GM23338 (cell line): ENCODE data around the gene SARS1. TPM values are rescaled to one million over a fixed set of nuclear protein-coding genes. Genes with fewer than 3 reads are reported as not detected.

Source experiments
- ATAC-seq: fragments of 200-7000 bp; cut with Tn5 transposase; 3 replicates; pipeline ENCODE4 v1.9.1; 2020
- DNase-seq: peaks from one replicate; pipeline ENCODE4 v3.0.0-alpha.2; 2015; ENCODE audit warnings: low spot score
- H2AFZ ChIP-seq: fragments of 200-600 bp; sonication (generic); 2 replicates; pipeline ENCODE4 v1.8.0; 2016; ENCODE audit warnings: antibody characterized with exemption, mild to moderate bottlenecking, moderate library complexity
- H3F3A ChIP-seq: fragments of 200-600 bp; sonication (generic); replicated peaks from 2 replicates; pipeline ENCODE4 v1.8.0; 2017; ENCODE audit warnings: antibody characterized with exemption, mixed run types, low read depth
- H3K27ac ChIP-seq: fragments of 200-600 bp; sonication (generic); 2 replicates; pipeline ENCODE4 v1.6.1; 2016; ENCODE audit warnings: low read depth
- H3K27me3 ChIP-seq: fragments of 200-600 bp; sonication (generic); 2 replicates; pipeline ENCODE4 v1.8.0; 2016; ENCODE audit warnings: mild to moderate bottlenecking, mixed run types, moderate library complexity; ENCODE audit not compliant: insufficient read depth
- H3K36me3 ChIP-seq: fragments of 200-600 bp; sonication (generic); 2 replicates; pipeline ENCODE4 v1.8.0; 2016; ENCODE audit warnings: mild to moderate bottlenecking; ENCODE audit not compliant: insufficient read depth
- H3K4me1 ChIP-seq: fragments of 200-600 bp; sonication (generic); 2 replicates; pipeline ENCODE4 v1.8.0; 2016; ENCODE audit warnings: mild to moderate bottlenecking, moderate library complexity; ENCODE audit not compliant: insufficient read depth
- H3K4me2 ChIP-seq: fragments of 200-600 bp; sonication (generic); 2 replicates; pipeline ENCODE4 v1.7.1; 2017; ENCODE audit warnings: mixed run types
- H3K4me3 ChIP-seq: fragments of 200-600 bp; sonication (generic); 2 replicates; pipeline ENCODE4 v1.6.1; 2016; ENCODE audit warnings: mixed run types
- H3K79me2 ChIP-seq: fragments of 200-600 bp; sonication (generic); replicated peaks from 2 replicates; pipeline ENCODE4 v1.8.0; 2017; ENCODE audit warnings: mild to moderate bottlenecking; ENCODE audit not compliant: insufficient read depth
- H3K9me2 ChIP-seq: fragments of 200-600 bp; sonication (generic); 2 replicates; pipeline ENCODE4 v1.8.0; 2017; ENCODE audit not compliant: insufficient read depth
- H4K20me1 ChIP-seq: fragments of 200-600 bp; sonication (generic); replicated peaks from 2 replicates; pipeline ENCODE4 v1.8.0; 2017; ENCODE audit warnings: mild to moderate bottlenecking; ENCODE audit not compliant: insufficient read depth
- H3K27ac Mint-ChIP-seq: 2 replicates; pipeline ENCODE4 v1.8.0; 2020; ENCODE audit warnings: inconsistent platforms, mild to moderate bottlenecking, moderate library complexity, mixed read lengths
- H3K27me3 Mint-ChIP-seq: 3 replicates; pipeline ENCODE4 v1.8.0; 2022; ENCODE audit warnings: low read depth, mild to moderate bottlenecking, moderate library complexity, mixed read lengths, inconsistent platforms; ENCODE audit not compliant: insufficient read depth, poor library complexity
- H3K36me3 Mint-ChIP-seq: 3 replicates; pipeline ENCODE4 v1.8.0; 2021; ENCODE audit warnings: low read depth, mild to moderate bottlenecking, inconsistent platforms, moderate library complexity, mixed read lengths
- H3K4me1 Mint-ChIP-seq: 3 replicates; pipeline ENCODE4 v1.8.0; 2020; ENCODE audit warnings: mild to moderate bottlenecking, inconsistent platforms, mixed read lengths
- H3K4me3 Mint-ChIP-seq: 3 replicates; pipeline ENCODE4 v1.8.0; 2021; ENCODE audit warnings: moderate library complexity, mild to moderate bottlenecking, inconsistent platforms, mixed read lengths
- H3K9me3 Mint-ChIP-seq: 3 replicates; pipeline ENCODE4 v1.8.0; 2020; ENCODE audit warnings: moderate library complexity, mild to moderate bottlenecking, inconsistent platforms, mixed read lengths
- CREB1 ChIP-seq: fragments of 250-450 bp; sonication (Bioruptor Pico); IDR thresholded peaks from 2 replicates; pipeline ENCODE4 v1.5.0; 2020; ENCODE audit warnings: low read depth, mild to moderate bottlenecking, moderate library complexity
- EZH2 ChIP-seq: fragments of 200-600 bp; sonication (generic); IDR thresholded peaks from one replicate; pipeline ENCODE4 v1.8.0; 2017; ENCODE audit warnings: antibody characterized with exemption, mild to moderate bottlenecking, low read depth; ENCODE audit not compliant: unreplicated experiment
- EZH2phosphoT487 ChIP-seq: fragments of 200-600 bp; sonication (generic); IDR thresholded peaks from one replicate; pipeline ENCODE4 v1.8.1; 2018; ENCODE audit warnings: antibody characterized with exemption; ENCODE audit not compliant: unreplicated experiment
- JUNB ChIP-seq: IDR thresholded peaks from one replicate; pipeline ENCODE4 v1.6.1; 2016; ENCODE audit warnings: antibody characterized with exemption; ENCODE audit not compliant: unreplicated experiment
- NANOG ChIP-seq: IDR thresholded peaks from 2 replicates; pipeline ENCODE4 v1.6.1; 2016; ENCODE audit warnings: antibody characterized with exemption, borderline replicate concordance
- POLR2AphosphoS5 ChIP-seq: IDR thresholded peaks from 2 replicates; pipeline ENCODE4 v1.6.1; 2016; ENCODE audit warnings: antibody characterized with exemption, low read depth
- STAT1 ChIP-seq: IDR thresholded peaks from one replicate; pipeline ENCODE4 v1.6.1; 2016; ENCODE audit warnings: antibody characterized with exemption; ENCODE audit not compliant: unreplicated experiment
- ZNF114 ChIP-seq: fragments of 250-450 bp; sonication (Bioruptor Pico); IDR thresholded peaks from 2 replicates; pipeline ENCODE4 v1.5.0; 2020; ENCODE audit warnings: mild to moderate bottlenecking, moderate library complexity
- ZNF331 ChIP-seq: fragments of 250-450 bp; sonication (Bioruptor Pico); IDR thresholded peaks from 2 replicates; pipeline ENCODE4 v1.5.0; 2020; ENCODE audit warnings: low read depth, mild to moderate bottlenecking, moderate library complexity
- polyA plus RNA-seq: library from polyadenylated mRNA; unstranded; fragments of >200 nt; fragmentation: Nextera tagmentation; extraction: Ambion mirVana; gene quantifications from 2 replicates; pipeline ENCODE4 v1.2.1, GENCODE V29; 2016
- total RNA-seq: library from RNA; depleted of rRNA; stranded (reverse); fragments of >200 nt; shearing (Covaris generic); gene quantifications from 2 replicates; pipeline ENCODE4 v1.2.3, GENCODE V29; 2014
- TF ChIP-seq, protein P1 (sequence below): IDR thresholded peaks from 2 replicates; pipeline ENCODE4 v1.6.1; 2016; ENCODE audit warnings: antibody characterized with exemption
- TF ChIP-seq, protein P2 (sequence below), 2 experiments: fragments of 200-600 bp in 1 of 2; sonication (generic) in 1 of 2; conservative IDR thresholded peaks; 2 replicates each; pipeline versions ENCODE4 v1.5.1 to v1.6.1; 2016 to 2017; ENCODE audit warnings: antibody characterized with exemption in 2 of 2, low read depth in 2 of 2, mild to moderate bottlenecking in 2 of 2, moderate library complexity in 1 of 2
- TF ChIP-seq, protein P3 (sequence below): IDR thresholded peaks from one replicate; pipeline ENCODE4 v1.6.1; 2018; ENCODE audit warnings: antibody characterized with exemption; ENCODE audit not compliant: unreplicated experiment
- TF ChIP-seq, protein P4 (sequence below): fragments of 250-450 bp; sonication (Bioruptor Pico); IDR thresholded peaks from 2 replicates; pipeline ENCODE4 v1.5.0; 2020; ENCODE audit warnings: mild to moderate bottlenecking, moderate library complexity

SARS1 gene
- total and polyA plus RNA-seq, 2 experiments from 2014 or later: 141 to 166 TPM

DNA sequence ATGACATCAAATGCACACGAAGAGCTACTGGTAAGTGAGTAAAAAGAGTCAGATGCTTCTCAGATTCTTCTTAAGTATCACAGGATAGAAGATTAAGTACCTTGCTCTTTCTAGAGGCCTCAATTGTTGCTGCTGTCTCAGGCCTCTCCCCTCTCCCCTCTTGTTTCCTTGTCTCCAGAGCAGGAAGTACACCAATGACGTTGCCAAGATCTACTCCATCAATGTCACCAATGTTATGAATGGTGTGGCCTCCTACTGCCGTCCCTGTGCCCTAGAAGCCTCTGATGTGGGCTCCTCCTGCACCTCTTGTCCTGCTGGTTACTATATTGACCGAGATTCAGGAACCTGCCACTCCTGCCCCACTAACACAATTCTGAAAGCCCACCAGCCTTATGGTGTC, 21.3 kb upstream of the SARS1 start:
- Histone ChIP-seq H2AFZ (no peak overlapping the region), H3K4me1 (no peaks in the 10 kb centered on the region), H4K20me1 (no peaks in the 10 kb centered on the region), H3K79me2 (no peaks in the 10 kb centered on the region), H3K27ac (no peak overlapping the region), H3K9me2 (no peaks in the 10 kb centered on the region), H3K4me2 (no peak overlapping the region), H3K36me3 (no peaks in the 10 kb centered on the region), H3K4me3 (no peak overlapping the region), H3K27me3 (no peaks in the 10 kb centered on the region), H3F3A (no peaks in the 10 kb centered on the region)
- peaks cover 5% of the 10 kb centered on the region for H3K27me3 Mint-ChIP-seq
- no peaks in the 10 kb centered on the region for H3K36me3 Mint-ChIP-seq
- ATAC-seq (no peak), DNase-seq (no peak)
- no peak overlapping the region for H3K27ac Mint-ChIP-seq
- no peak overlapping the region for H3K4me3 Mint-ChIP-seq
- H3K4me1 Mint-ChIP-seq: peaks cover 5% of the 10 kb centered on the region; the same call in 2 of the 3 replicates
- TF ChIP-seq, protein P1, sequence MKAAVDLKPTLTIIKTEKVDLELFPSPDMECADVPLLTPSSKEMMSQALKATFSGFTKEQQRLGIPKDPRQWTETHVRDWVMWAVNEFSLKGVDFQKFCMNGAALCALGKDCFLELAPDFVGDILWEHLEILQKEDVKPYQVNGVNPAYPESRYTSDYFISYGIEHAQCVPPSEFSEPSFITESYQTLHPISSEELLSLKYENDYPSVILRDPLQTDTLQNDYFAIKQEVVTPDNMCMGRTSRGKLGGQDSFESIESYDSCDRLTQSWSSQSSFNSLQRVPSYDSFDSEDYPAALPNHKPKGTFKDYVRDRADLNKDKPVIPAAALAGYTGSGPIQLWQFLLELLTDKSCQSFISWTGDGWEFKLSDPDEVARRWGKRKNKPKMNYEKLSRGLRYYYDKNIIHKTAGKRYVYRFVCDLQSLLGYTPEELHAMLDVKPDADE: no peak
- no peak for TF ChIP-seq NANOG
- TF ChIP-seq, protein P2, sequence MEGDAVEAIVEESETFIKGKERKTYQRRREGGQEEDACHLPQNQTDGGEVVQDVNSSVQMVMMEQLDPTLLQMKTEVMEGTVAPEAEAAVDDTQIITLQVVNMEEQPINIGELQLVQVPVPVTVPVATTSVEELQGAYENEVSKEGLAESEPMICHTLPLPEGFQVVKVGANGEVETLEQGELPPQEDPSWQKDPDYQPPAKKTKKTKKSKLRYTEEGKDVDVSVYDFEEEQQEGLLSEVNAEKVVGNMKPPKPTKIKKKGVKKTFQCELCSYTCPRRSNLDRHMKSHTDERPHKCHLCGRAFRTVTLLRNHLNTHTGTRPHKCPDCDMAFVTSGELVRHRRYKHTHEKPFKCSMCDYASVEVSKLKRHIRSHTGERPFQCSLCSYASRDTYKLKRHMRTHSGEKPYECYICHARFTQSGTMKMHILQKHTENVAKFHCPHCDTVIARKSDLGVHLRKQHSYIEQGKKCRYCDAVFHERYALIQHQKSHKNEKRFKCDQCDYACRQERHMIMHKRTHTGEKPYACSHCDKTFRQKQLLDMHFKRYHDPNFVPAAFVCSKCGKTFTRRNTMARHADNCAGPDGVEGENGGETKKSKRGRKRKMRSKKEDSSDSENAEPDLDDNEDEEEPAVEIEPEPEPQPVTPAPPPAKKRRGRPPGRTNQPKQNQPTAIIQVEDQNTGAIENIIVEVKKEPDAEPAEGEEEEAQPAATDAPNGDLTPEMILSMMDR (conservative IDR thresholded peaks at IDR 0.05; ENCODE audit: low read depth in 2 of 2): no peak
- TF ChIP-seq ZNF331 (CRISPR knock-in tag): no peak
- no peak for TF ChIP-seq POLR2AphosphoS5
- TF ChIP-seq, protein P3, sequence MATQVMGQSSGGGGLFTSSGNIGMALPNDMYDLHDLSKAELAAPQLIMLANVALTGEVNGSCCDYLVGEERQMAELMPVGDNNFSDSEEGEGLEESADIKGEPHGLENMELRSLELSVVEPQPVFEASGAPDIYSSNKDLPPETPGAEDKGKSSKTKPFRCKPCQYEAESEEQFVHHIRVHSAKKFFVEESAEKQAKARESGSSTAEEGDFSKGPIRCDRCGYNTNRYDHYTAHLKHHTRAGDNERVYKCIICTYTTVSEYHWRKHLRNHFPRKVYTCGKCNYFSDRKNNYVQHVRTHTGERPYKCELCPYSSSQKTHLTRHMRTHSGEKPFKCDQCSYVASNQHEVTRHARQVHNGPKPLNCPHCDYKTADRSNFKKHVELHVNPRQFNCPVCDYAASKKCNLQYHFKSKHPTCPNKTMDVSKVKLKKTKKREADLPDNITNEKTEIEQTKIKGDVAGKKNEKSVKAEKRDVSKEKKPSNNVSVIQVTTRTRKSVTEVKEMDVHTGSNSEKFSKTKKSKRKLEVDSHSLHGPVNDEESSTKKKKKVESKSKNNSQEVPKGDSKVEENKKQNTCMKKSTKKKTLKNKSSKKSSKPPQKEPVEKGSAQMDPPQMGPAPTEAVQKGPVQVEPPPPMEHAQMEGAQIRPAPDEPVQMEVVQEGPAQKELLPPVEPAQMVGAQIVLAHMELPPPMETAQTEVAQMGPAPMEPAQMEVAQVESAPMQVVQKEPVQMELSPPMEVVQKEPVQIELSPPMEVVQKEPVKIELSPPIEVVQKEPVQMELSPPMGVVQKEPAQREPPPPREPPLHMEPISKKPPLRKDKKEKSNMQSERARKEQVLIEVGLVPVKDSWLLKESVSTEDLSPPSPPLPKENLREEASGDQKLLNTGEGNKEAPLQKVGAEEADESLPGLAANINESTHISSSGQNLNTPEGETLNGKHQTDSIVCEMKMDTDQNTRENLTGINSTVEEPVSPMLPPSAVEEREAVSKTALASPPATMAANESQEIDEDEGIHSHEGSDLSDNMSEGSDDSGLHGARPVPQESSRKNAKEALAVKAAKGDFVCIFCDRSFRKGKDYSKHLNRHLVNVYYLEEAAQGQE: no peak
- no peak for TF ChIP-seq CREB1
- no peak for TF ChIP-seq EZH2phosphoT487
- TF ChIP-seq JUNB: no peak
- TF ChIP-seq ZNF114 (CRISPR knock-in tag): no peak
- no peak for TF ChIP-seq STAT1
- no peak for TF ChIP-seq EZH2
- TF ChIP-seq, protein P4, sequence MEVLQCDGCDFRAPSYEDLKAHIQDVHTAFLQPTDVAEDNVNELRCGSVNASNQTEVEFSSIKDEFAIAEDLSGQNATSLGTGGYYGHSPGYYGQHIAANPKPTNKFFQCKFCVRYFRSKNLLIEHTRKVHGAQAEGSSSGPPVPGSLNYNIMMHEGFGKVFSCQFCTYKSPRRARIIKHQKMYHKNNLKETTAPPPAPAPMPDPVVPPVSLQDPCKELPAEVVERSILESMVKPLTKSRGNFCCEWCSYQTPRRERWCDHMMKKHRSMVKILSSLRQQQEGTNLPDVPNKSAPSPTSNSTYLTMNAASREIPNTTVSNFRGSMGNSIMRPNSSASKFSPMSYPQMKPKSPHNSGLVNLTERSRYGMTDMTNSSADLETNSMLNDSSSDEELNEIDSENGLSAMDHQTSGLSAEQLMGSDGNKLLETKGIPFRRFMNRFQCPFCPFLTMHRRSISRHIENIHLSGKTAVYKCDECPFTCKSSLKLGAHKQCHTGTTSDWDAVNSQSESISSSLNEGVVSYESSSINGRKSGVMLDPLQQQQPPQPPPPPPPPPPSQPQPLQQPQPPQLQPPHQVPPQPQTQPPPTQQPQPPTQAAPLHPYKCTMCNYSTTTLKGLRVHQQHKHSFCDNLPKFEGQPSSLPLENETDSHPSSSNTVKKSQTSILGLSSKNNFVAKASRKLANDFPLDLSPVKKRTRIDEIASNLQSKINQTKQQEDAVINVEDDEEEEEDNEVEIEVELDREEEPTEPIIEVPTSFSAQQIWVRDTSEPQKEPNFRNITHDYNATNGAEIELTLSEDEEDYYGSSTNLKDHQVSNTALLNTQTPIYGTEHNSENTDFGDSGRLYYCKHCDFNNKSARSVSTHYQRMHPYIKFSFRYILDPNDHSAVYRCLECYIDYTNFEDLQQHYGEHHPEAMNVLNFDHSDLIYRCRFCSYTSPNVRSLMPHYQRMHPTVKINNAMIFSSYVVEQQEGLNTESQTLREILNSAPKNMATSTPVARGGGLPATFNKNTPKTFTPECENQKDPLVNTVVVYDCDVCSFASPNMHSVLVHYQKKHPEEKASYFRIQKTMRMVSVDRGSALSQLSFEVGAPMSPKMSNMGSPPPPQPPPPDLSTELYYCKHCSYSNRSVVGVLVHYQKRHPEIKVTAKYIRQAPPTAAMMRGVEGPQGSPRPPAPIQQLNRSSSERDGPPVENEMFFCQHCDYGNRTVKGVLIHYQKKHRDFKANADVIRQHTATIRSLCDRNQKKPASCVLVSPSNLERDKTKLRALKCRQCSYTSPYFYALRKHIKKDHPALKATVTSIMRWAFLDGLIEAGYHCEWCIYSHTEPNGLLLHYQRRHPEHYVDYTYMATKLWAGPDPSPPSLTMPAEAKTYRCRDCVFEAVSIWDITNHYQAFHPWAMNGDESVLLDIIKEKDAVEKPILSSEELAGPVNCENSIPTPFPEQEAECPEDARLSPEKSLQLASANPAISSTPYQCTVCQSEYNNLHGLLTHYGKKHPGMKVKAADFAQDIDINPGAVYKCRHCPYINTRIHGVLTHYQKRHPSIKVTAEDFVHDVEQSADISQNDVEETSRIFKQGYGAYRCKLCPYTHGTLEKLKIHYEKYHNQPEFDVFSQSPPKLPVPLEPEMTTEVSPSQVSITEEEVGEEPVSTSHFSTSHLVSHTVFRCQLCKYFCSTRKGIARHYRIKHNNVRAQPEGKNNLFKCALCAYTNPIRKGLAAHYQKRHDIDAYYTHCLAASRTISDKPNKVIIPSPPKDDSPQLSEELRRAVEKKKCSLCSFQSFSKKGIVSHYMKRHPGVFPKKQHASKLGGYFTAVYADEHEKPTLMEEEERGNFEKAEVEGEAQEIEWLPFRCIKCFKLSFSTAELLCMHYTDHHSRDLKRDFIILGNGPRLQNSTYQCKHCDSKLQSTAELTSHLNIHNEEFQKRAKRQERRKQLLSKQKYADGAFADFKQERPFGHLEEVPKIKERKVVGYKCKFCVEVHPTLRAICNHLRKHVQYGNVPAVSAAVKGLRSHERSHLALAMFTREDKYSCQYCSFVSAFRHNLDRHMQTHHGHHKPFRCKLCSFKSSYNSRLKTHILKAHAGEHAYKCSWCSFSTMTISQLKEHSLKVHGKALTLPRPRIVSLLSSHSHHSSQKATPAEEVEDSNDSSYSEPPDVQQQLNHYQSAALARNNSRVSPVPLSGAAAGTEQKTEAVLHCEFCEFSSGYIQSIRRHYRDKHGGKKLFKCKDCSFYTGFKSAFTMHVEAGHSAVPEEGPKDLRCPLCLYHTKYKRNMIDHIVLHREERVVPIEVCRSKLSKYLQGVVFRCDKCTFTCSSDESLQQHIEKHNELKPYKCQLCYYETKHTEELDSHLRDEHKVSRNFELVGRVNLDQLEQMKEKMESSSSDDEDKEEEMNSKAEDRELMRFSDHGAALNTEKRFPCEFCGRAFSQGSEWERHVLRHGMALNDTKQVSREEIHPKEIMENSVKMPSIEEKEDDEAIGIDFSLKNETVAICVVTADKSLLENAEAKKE: no peak
- H3K9me3 Mint-ChIP-seq: no peaks in the 10 kb centered on the region
